Keratinocyte (primary cell): ENCODE measurements around the gene MEGF8. TPM values are rescaled to one million over a fixed set of nuclear protein-coding genes. Genes with fewer than 3 reads are reported as not detected.

Experiments used
- DNase-seq: peaks from one replicate; pipeline ENCODE4 v3.0.0-alpha.2; 2011; ENCODE audit warnings: low read depth, missing footprints, low spot score
- FAIRE-seq: peaks from 2 replicates; lab custom pipeline; 2011; peaks lifted over from hg19 to GRCh38; lab: Jason Lieb, UNC
- H2AFZ ChIP-seq: 2 replicates; pipeline ENCODE4 v1.6.0; 2012; ENCODE audit warnings: low read length, control low read depth, inconsistent platforms; ENCODE audit not compliant: control insufficient read depth
- H3K27ac ChIP-seq: 2 replicates; pipeline ENCODE4 v1.5.1; 2011; ENCODE audit warnings: low read length; ENCODE audit not compliant: control insufficient read depth, insufficient read depth
- H3K27me3 ChIP-seq: 3 replicates; pipeline ENCODE4 v1.6.0; 2011; ENCODE audit warnings: low read length; ENCODE audit not compliant: control insufficient read depth, insufficient read depth; ENCODE audit errors: extremely low read depth
- H3K36me3 ChIP-seq, 2 experiments: 2 replicates in 1 of 2; 3 replicates in 1 of 2; pipeline ENCODE4 v1.5.1; 2011; ENCODE audit warnings: low read length in 2 of 2, mild to moderate bottlenecking in 1 of 2; ENCODE audit not compliant: control insufficient read depth in 2 of 2, insufficient read depth in 2 of 2; ENCODE audit errors: extremely low read depth in 1 of 2
- H3K4me1 ChIP-seq: 3 replicates; pipeline ENCODE4 v1.5.1; 2011; ENCODE audit warnings: low read length; ENCODE audit not compliant: control insufficient read depth, insufficient read depth; ENCODE audit errors: extremely low read depth
- H3K4me2 ChIP-seq: 3 replicates; pipeline ENCODE4 v1.6.0; 2011; ENCODE audit warnings: low read depth, low read length; ENCODE audit not compliant: control insufficient read depth, insufficient read depth; ENCODE audit errors: extremely low read depth
- H3K4me3 ChIP-seq, 3 experiments: fragments of 200-600 bp in 1 of 3; sonication (generic) in 1 of 3; 2 replicates in 2 of 3; 3 replicates in 1 of 3; pipeline ENCODE4 v1.5.1; 2011 to 2016; ENCODE audit warnings: low read length in 3 of 3, mild to moderate bottlenecking in 3 of 3, control low read depth in 2 of 3, inconsistent platforms in 1 of 3, low read depth in 1 of 3, mixed read lengths in 1 of 3, mixed run types in 1 of 3, moderate library complexity in 1 of 3; ENCODE audit not compliant: control insufficient read depth in 2 of 3, insufficient read depth in 2 of 3; ENCODE audit errors: extremely low read depth in 1 of 3
- H3K79me2 ChIP-seq: 2 replicates; pipeline ENCODE4 v1.6.0; 2012; ENCODE audit warnings: low read length; ENCODE audit not compliant: control insufficient read depth, insufficient read depth
- H3K9ac ChIP-seq: 3 replicates; pipeline ENCODE4 v1.6.0; 2011; ENCODE audit warnings: low read length; ENCODE audit not compliant: control insufficient read depth, insufficient read depth; ENCODE audit errors: extremely low read depth
- H3K9me1 ChIP-seq: 3 replicates; pipeline ENCODE4 v1.6.0; 2011; ENCODE audit warnings: low read length; ENCODE audit not compliant: control insufficient read depth, insufficient read depth; ENCODE audit errors: extremely low read depth
- H3K9me3 ChIP-seq: 2 replicates; pipeline ENCODE4 v1.5.1; 2012; ENCODE audit warnings: low read depth, low read length; ENCODE audit not compliant: control insufficient read depth
- H4K20me1 ChIP-seq: 3 replicates; pipeline ENCODE4 v1.6.0; 2011; ENCODE audit warnings: low read length; ENCODE audit not compliant: control insufficient read depth, insufficient read depth; ENCODE audit errors: extremely low read depth
- EZH2 ChIP-seq: IDR thresholded peaks from one replicate; pipeline ENCODE4 v1.6.1; 2012; ENCODE audit warnings: inconsistent platforms, mild to moderate bottlenecking, low read length, moderate library complexity
- dilution Hi-C: fragments of 300-500 bp; cut with MboI; formaldehyde crosslinking; loops from one replicate; pipeline ENCODE4 v1.7.0; 2020; ENCODE audit warnings: low sequenced_read_pairs; ENCODE audit not compliant: extremely low pct_ligation_motif_present
- polyA plus RNA-seq, 5 experiments: library from polyadenylated mRNA; depleted of rRNA in 3 of 5; stranded (reverse) in 3 of 5; stranded (forward) in 1 of 5; unstranded in 1 of 5; fragments of >200 nt; gene quantifications; 1 replicate in 1 of 5; 2 replicates in 3 of 5; 3 replicates in 1 of 5; pipeline versions ENCODE4 v1.2.1 to v1.2.3, GENCODE V29; 2011 to 2012; ENCODE audit warnings: missing spikeins in 2 of 5, low read depth in 1 of 5, low replicate concordance in 1 of 5
- TF ChIP-seq, protein P1 (sequence below), 3 experiments: IDR thresholded peaks in 1 of 3; conservative IDR thresholded peaks in 1 of 3; optimal IDR thresholded peaks in 1 of 3; 2 replicates in 2 of 3; 3 replicates in 1 of 3; pipeline versions ENCODE3 to v1.5.1; 2011; ENCODE audit warnings: low read length in 3 of 3, mild to moderate bottlenecking in 3 of 3, moderate library complexity in 2 of 3, control low read depth in 1 of 3, inconsistent platforms in 1 of 3; ENCODE audit not compliant: insufficient read depth in 2 of 3; ENCODE audit errors: extremely low read depth in 1 of 3

Gene MEGF8
- polyA plus RNA-seq, 1 donor (not counting 4 experiments of a cell fraction or from before 2014, with no cell fraction given) = 4.1 TPM

DNA sequence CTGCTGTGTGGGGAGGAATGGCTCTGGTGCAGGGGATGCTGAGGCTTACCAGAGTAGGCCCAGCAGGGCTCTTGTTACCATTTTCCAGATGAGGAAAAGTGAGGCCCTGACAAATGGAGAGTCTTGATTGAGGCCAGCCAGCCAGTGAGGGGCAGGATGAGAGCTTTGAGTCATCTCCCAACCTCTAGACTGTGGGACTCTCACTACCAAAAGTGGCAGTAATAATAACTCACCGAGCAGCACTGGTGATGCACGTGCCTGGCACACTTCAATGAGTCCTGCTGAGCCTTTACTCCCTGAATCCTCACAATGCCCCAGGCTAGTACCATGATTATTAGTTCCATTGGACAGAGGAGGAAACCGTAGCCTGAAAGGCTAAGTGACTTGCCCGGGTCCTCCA is 48.6 kb upstream of the MEGF8 start:
- Histone ChIP-seq H3K4me1 (peaks cover 55% of the 10 kb centered on the region), H3K9me3 (no peaks in the 10 kb centered on the region), H3K9me1 (peaks cover 5% of the 10 kb centered on the region), H3K79me2 (peaks cover 60% of the 10 kb centered on the region), H4K20me1 (no peaks in the 10 kb centered on the region), H3K36me3 (peaks cover 19 to 34% of the 10 kb centered on the region in 2 experiments), H2AFZ (no peak overlapping the region), H3K4me3 (peak overlapping the region in 1 of 3 experiments; percentile 8), H3K27ac (peak overlapping the region; percentile 72), H3K4me2 (no peak overlapping the region), H3K9ac (peak overlapping the region; percentile 31), H3K27me3 (no peaks in the 10 kb centered on the region)
- dilution Hi-C loops = no loop called here
- DNase-seq = peak; percentile 82
- TF ChIP-seq EZH2 = no peak
- TF ChIP-seq, protein P1, sequence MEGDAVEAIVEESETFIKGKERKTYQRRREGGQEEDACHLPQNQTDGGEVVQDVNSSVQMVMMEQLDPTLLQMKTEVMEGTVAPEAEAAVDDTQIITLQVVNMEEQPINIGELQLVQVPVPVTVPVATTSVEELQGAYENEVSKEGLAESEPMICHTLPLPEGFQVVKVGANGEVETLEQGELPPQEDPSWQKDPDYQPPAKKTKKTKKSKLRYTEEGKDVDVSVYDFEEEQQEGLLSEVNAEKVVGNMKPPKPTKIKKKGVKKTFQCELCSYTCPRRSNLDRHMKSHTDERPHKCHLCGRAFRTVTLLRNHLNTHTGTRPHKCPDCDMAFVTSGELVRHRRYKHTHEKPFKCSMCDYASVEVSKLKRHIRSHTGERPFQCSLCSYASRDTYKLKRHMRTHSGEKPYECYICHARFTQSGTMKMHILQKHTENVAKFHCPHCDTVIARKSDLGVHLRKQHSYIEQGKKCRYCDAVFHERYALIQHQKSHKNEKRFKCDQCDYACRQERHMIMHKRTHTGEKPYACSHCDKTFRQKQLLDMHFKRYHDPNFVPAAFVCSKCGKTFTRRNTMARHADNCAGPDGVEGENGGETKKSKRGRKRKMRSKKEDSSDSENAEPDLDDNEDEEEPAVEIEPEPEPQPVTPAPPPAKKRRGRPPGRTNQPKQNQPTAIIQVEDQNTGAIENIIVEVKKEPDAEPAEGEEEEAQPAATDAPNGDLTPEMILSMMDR (optimal IDR thresholded peaks at IDR 0.05 in 1 of 3, IDR thresholded peaks at IDR 0.05 in 1 of 3, conservative IDR thresholded peaks at IDR 0.05 in 1 of 3; ENCODE audit: extremely low read depth in 1 of 3, insufficient read depth in 2 of 3, low read length in 3 of 3) = no peak
- FAIRE-seq = peak; percentile 92

DNA sequence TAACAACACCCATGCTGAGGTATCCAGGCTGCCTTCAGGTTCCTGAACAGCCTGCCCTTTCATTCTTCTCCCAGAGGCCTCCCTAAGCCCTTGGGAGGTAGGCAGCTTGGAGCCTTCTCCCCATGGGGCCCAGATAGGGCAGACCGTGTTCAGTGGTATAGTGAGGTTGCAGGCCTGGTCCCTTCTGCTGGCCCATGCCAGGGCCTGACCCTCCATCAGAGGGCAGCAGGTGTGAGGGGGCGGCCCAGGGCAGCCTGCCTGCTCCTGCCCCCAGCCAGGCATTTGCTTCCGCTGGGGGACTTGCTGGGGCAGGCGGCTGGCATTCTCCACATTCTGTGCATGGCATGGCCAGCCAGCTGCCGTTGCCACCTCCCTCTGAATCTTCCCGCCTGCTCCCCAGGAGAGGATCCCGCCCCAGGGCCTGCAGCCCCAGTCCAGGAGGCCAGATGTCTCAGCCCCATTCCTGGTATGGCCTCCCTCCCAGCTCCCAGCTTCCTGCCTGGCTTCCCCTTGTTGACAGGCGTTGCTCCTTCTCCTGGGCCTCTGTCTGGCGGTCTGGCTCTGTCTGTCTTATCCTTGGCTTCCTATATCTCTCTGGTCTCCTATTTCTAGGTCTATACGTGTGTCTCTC is 47.5 kb upstream of the MEGF8 start:
- FAIRE-seq (peak; percentile 93), DNase-seq (peak; percentile 87)
- dilution Hi-C loops = no loop called here
- no peak overlapping the region for H2AFZ ChIP-seq
- no peaks in the 10 kb centered on the region for H3K27me3 ChIP-seq
- H3K9ac ChIP-seq = peak overlapping the region; percentile 68
- H3K36me3 ChIP-seq = peaks cover 14 to 31% of the 10 kb centered on the region in 2 experiments
- no peaks in the 10 kb centered on the region for H4K20me1 ChIP-seq
- H3K4me3 ChIP-seq = peak overlapping the region in 2 of 3 experiments; percentile 49 to 75
- TF ChIP-seq, protein P1 (optimal IDR thresholded peaks at IDR 0.05 in 1 of 3, IDR thresholded peaks at IDR 0.05 in 1 of 3, conservative IDR thresholded peaks at IDR 0.05 in 1 of 3; ENCODE audit: extremely low read depth in 1 of 3, insufficient read depth in 2 of 3, low read length in 3 of 3) = peak in 1 of 3 experiments; percentile 28
- TF ChIP-seq EZH2 = no peak
- peaks cover 66% of the 10 kb centered on the region for H3K4me1 ChIP-seq
- H3K9me3 ChIP-seq = no peaks in the 10 kb centered on the region
- peak overlapping the region; percentile 72 for H3K27ac ChIP-seq
- H3K79me2 ChIP-seq = peaks cover 48% of the 10 kb centered on the region
- H3K9me1 ChIP-seq = peaks cover 5% of the 10 kb centered on the region
- peak overlapping the region; percentile 93 for H3K4me2 ChIP-seq
